Cerebellar cortex (tissue), 1 donor: ENCODE data around the gene AGAP1.

ENCODE experiments used
- DNase-seq: peaks from one replicate; pipeline ENCODE4 v3.0.0-alpha.2; 2015; ENCODE audit warnings: low spot score

Gene AGAP1

DNA sequence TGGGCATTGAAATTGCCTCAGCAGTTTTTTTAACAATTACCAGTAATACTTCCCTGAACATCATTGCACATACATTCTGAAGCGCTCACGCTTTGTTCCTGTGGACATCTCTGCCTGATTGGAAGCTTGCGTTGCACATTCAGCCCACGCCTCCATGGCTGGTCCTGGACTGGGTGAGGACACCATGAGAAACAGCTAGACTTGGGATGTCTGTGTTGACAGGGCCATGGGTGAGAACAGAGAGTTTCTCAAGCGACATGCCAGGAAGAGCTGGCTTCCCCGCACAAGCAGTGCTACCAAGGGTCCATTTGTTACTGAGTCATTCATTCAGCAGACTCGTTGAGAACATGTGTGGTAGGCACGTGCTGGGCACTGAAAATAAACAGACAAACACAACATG, 508.0 kb downstream of the AGAP1 start:
- no peak for DNase-seq

DNA sequence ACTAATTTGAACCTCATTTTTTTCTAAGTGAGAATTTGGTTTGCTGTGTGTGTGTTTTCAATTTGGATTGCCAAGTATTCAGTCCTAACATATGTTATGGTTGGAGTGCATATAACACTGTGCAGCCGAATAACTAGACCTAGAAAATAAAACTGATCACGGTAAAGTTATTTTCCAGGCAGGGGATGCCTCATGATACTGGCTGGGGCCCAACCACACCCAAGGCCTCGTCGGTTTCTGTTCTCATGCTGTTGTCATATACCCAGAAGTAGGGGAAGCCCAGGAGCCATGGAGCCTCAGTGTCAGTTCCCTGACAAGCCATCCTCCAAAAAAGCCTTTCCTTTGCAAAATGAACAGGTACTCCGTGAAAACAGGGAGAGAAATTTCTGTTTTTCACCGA, 514.2 kb downstream of the AGAP1 start:
- DNase-seq, result peak; percentile 28

DNA sequence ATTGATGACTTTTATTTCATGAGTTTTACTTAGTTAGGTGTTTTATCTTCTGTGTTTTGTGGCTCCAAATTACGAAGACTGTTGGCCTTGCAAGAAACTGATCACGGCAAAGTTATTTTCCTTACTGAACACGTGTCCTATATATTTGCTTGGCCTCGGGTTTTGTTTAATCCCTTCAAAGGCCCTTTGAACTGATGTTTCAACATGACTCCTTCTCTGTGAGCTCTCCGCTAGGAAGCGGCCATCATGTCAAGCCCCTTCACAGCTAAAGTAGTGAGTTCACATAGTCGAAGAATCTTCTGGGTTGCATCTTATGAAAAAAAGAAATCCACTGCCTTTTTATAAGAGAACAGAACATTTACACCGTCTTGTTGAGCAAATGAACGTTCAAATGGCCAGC, 515.0 kb downstream of the AGAP1 start:
- no peak for DNase-seq

DNA sequence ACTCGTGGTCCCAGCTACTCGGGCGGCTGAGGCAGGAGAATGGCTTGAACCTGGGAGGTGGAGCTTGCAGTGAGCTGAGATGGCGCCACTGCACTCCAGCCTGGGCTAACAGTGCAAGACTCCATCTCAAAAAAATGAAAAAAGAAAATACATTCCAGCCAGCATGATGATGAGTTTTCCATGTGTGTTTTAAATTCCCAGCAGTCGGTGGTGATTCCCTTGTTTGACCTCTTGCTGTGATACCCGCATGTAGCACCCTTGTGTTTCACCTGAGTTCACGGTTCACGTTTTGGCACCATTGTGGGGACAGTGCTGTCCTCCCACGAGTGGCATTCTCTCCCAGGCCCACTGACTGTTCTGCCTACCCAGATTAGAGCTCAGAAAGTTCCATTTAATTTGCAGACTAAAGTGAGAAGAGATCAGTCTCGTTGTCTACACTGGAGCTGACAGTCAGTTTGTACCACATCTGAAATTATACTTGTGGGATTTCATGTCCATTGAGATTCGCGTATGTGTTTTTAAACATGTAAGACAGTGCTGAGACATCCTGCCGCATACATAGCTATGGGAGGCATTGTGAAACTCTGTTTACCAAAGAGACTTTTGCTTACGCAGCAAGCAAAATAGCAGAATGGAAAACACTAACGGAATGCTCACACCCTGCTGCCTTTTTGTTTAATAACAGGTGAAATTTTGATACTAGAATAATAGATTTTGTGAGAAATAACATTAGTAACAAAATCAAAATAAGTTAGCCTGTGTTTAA, 517.3 kb downstream of the AGAP1 start:
- no peak for DNase-seq

GRCh38 chr2:236012155-236012554, 518.3 kb downstream of the AGAP1 start:
- no peak for DNase-seq

- no peak for DNase-seq
These were observed 520.7 kb downstream of the AGAP1 start for GRCh38 chr2:236014408-236015131.

DNA sequence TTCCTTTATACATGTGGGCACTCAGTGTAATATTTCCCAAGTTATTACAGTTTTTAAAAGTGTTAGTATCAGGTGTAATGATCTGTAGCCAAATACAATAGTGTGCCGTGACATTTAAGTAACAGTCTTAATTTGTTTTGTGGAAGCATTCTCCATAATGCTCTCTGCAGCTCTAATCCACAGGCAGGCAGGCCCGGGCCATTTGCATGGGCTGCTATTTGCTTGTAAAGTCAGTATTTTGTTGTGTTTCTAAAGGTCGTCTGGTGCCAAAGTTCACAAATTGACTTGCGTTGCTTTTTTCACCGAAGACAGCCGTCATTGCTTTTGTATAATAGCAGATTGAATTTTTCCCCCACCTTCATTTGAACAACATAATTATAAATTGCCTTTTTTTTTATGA, 521.3 kb downstream of the AGAP1 start:
- DNase-seq, result no peak

DNA sequence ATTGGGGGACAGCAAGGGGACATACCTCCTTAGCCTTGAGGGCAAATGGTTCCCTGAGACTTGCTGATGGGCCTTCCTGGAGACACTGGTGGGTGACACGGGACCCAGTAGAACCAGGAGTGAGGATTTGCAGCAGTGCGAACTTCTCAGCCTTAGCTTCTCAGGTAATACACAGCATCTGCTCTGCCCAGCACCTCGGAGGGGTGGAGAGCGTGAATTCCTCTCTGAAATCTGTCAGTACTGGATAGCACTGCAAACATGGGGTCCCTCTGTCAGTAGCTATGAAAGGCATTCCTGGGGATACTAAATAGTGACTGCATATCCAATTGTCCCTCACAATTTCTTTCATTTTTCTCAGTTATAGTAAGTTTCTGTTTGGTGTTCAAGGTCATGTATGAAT, 522.7 kb downstream of the AGAP1 start:
- DNase-seq, result no peak

DNA sequence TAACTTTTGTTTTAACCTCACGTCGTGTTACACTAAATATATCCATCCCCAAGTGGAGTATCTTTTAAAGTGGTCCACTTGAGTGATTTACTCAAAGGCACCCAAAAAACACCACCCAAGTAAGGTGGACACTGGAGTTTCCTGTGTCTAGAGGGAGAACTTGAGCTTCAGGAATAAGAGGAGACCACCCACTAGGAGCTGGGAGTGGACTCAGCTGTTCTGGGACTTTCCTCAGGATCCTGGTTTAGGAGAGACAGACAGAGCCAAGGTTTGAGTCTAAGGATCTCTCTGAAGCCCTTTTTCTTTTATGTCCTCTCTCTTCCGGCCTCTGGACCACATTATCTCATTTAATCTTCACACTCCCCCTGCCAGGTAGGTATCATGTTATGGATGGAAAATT, 523.6 kb downstream of the AGAP1 start:
- DNase-seq, result no peak

GRCh38 chr2:236019434-236019833, 525.6 kb downstream of the AGAP1 start:
- DNase-seq, result no peak

GRCh38 chr2:236021499-236022057, 527.7 kb downstream of the AGAP1 start:
- DNase-seq, result no peak

- DNase-seq, result no peak
These were observed 528.3 kb downstream of the AGAP1 start for GRCh38 chr2:236022128-236022527.

DNA sequence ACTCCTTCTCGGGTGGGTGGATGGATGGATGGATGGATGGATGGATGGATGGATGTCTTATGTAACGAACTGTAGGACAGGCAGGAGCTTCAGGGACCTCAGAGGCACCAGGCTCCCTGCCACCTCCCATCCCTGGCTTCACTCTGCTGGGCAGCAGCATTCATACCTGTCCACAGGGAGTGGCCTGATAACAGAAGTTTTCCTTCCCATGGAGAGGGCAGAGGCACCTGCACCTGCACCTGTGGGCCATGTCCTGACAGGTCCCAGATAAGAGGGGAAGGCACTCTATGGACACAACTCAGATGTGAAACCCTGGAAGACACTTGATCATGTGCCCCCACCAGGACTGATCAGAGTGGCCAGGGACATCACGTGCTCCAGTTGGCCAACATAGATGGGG, 532.0 kb downstream of the AGAP1 start:
- no peak for DNase-seq

DNA sequence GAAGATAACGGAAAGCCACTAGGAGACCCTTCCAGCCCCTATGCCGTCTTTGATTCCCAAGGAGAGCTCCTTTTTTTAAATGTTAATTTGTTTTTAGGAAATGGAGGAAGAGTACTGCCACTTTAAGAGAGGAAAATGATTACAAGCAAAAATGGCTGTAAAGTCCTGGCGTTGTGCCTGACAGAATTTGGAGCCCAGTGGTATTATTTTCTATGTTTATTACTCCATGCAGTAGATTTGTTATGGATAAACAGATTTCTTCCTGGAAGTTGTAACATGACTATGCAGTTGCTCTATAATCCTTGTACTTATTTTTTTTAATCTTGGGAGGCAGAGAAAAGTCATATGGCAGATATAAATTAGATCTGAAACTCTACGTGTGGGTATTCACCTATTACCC, 533.0 kb downstream of the AGAP1 start:
- DNase-seq, result no peak

GRCh38 chr2:236028066-236028465, 534.2 kb downstream of the AGAP1 start:
- no peak for DNase-seq

DNA sequence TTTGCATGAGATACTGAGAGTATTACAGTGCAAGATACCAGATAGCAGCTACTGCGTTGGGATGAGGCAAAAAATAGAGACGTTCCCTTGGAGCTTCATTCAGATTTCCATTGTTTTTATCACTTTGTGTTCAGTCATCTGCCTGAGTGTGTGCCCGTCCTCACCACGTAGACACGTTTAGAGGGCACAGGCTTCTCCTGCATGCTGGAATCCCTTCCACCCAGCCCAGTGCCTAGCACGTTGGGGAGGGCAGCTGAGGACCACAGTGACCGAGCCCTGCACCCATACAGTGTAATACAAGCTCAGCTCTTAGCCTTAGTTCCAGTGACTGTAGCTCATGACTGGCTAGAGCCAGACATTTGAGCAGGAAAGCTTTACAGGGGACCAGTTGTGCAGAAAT, 539.6 kb downstream of the AGAP1 start:
- no peak for DNase-seq

GRCh38 chr2:236034974-236035373, 541.1 kb downstream of the AGAP1 start:
- no peak for DNase-seq

- no peak for DNase-seq
These were observed 542.2 kb downstream of the AGAP1 start for GRCh38 chr2:236036045-236036444.

GRCh38 chr2:236038096-236038495, 544.3 kb downstream of the AGAP1 start:
- DNase-seq, result no peak

DNA sequence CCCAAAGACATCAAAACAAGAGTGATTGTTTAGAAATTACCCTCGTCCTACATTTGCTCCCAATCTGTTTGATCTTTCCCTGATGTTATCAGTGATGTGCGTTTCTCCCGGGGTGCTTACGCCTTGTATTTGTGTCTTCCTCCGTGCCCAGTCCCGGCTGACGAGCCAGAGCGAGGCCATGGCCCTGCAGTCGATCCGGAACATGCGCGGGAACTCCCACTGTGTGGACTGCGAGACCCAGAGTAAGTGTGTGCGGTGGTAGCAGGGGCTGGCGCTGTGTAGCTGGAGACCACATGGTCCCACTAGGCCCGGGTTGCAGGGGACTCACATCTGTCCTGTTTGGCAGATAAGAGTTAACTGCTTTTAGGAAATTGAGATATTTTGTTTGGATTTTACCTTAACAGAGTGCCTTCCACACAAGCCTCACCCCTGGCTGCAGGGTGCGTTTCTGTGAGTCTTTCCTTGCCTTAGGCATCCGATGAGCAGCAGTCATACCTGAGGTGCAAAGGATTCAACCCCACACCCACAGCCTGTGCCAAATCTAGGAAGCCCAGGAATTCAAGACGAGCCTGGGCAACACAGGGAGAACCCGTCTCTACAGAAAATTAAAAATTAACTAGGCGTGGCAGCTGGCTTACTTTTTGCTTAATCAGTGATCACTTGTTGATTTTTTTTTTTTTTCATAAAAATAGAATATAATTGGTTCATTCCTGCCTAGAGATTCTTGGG, 546.9 kb downstream of the AGAP1 start:
- DNase-seq, result no peak

DNA sequence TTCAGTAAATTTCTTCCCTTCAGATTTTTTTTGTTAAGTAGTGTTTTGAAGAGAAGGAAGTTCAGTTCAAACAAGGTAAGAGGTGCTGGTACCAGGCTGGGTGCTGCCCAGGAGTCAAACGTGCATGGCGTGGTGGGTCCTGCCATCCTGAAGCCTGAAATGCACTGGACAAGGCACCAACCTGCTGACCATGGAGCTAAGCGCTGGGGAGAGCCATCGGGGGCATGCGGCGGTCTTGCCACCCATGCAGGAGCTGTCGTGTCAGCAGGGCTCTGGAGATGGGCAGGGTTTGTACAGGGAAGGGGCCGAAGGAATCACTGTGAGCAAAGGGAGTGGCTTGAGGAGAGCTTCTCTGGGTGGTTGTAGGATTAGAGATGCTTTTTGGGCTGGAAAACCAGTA, 547.8 kb downstream of the AGAP1 start:
- no peak for DNase-seq

DNA sequence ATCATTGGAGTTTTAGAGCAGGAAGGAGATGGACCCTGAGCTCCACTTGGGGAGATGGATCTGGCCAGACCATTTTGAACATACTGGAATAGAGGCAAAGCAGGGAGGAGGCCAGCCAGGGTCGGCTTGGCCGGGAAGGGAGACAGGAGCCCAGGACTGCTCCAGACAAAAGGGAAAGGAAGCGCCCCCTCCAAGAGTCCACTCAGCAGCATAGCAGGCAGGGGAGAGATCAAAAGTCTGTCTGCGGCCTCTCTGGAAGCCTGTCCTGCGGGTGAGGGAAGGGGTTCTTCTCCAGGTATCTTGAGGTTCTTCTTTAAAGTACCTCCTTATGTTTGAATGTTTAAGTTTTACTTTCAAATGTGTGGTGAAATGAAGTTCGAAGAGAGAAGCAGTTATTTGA, 548.2 kb downstream of the AGAP1 start:
- no peak for DNase-seq

DNA sequence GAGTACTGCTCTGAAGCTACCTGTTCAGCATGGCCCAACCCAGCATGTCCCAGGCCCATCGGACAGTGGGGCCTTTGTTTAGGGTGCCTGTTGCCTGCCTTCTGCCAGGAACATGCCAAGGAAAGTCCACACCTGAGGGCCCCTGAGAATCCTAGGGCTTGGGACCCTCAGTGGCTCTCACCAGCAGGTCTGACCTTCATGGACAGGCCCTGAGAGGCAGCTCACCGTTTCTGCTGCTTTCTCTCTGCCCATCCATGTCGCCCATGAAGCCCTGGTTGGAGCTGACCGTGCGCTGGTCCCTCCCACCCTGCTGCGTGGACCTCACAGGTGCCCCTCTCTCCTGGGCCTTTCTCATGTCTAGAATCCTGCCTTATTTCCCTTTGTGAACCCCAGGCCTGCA, 550.3 kb downstream of the AGAP1 start:
- DNase-seq, result no peak
